Hepatocyte (in vitro differentiated cells): Measurements from ENCODE around the gene CA11. TPM values are rescaled to one million over a fixed set of nuclear protein-coding genes. Genes with fewer than 3 reads are reported as not detected.
A peak's percentile ranks its signal among the peaks of the same experiment; 100 is the strongest.

Experiments
- DNase-seq: peaks from one replicate; pipeline ENCODE4 v3.0.0-alpha.2; 2016; ENCODE audit warnings: low spot score
- H2AFZ ChIP-seq: fragments of 200-600 bp; sonication (generic); 2 replicates; pipeline ENCODE4 v1.6.0; 2016; ENCODE audit warnings: antibody characterized with exemption, mild to moderate bottlenecking
- H3K27ac ChIP-seq: fragments of 200-600 bp; sonication (generic); 2 replicates; pipeline ENCODE4 v1.5.1; 2016; ENCODE audit warnings: mild to moderate bottlenecking
- H3K27me3 ChIP-seq: fragments of 200-600 bp; sonication (generic); 2 replicates; pipeline ENCODE4 v1.6.1; 2016
- H3K36me3 ChIP-seq: fragments of 200-600 bp; sonication (generic); replicated peaks from 2 replicates; pipeline ENCODE4 v1.5.1; 2016; ENCODE audit warnings: low read depth; ENCODE audit not compliant: insufficient read depth
- H3K4me1 ChIP-seq: fragments of 200-600 bp; sonication (generic); 2 replicates; pipeline ENCODE4 v1.5.1; 2016; ENCODE audit warnings: mild to moderate bottlenecking, moderate library complexity; ENCODE audit not compliant: insufficient read depth
- H3K4me2 ChIP-seq: fragments of 200-600 bp; sonication (generic); 2 replicates; pipeline ENCODE4 v1.6.0; 2016
- H3K4me3 ChIP-seq: fragments of 200-600 bp; sonication (generic); 2 replicates; pipeline ENCODE4 v1.5.1; 2016; ENCODE audit warnings: mild to moderate bottlenecking
- H3K79me2 ChIP-seq: fragments of 200-600 bp; sonication (generic); 2 replicates; pipeline ENCODE4 v1.6.0; 2017; ENCODE audit warnings: mild to moderate bottlenecking
- H3K9me2 ChIP-seq: fragments of 200-600 bp; sonication (generic); replicated peaks from 2 replicates; pipeline ENCODE4 v1.6.0; 2017; ENCODE audit warnings: mild to moderate bottlenecking; ENCODE audit not compliant: insufficient read depth
- H3K9me3 ChIP-seq: fragments of 200-600 bp; sonication (generic); 2 replicates; pipeline ENCODE4 v1.5.1; 2016; ENCODE audit warnings: low read depth, mild to moderate bottlenecking
- H4K20me1 ChIP-seq: fragments of 200-600 bp; sonication (generic); 2 replicates; pipeline ENCODE4 v1.6.0; 2016; ENCODE audit warnings: mild to moderate bottlenecking; ENCODE audit not compliant: insufficient read depth, poor library complexity, severe bottlenecking
- EZH2 ChIP-seq: fragments of 200-600 bp; sonication (generic); IDR thresholded peaks from 2 replicates; pipeline ENCODE4 v1.6.1; 2016; ENCODE audit warnings: antibody characterized with exemption, mild to moderate bottlenecking, borderline replicate concordance
- EZH2phosphoT487 ChIP-seq: fragments of 200-600 bp; sonication (generic); IDR thresholded peaks from one replicate; pipeline ENCODE4 v1.6.1; 2018; ENCODE audit warnings: antibody characterized with exemption, mild to moderate bottlenecking, low read depth, moderate library complexity; ENCODE audit not compliant: unreplicated experiment, severe bottlenecking
- WGBS: methylation state at CpG from one replicate; pipeline ENCODE4 v1.1.6; 2016; ENCODE audit warnings: low lambda C conversion rate; ENCODE audit errors: missing lambda C conversion rate; 5-methylcytosine and 5-hydroxymethylcytosine counted together
- polyA plus RNA-seq: library from polyadenylated mRNA; unstranded; fragments of >200 nt; fragmentation: Nextera tagmentation; extraction: Ambion mirVana; gene quantifications from 2 replicates; pipeline ENCODE4 v1.2.1, GENCODE V29; 2016
- total RNA-seq: library from RNA; depleted of rRNA; stranded (reverse); fragments of >200 nt; gene quantifications from 2 replicates; pipeline ENCODE4 v1.2.3, GENCODE V29; 2014
- TF ChIP-seq, protein P1 (sequence below): fragments of 200-600 bp; sonication (generic); IDR thresholded peaks from 2 replicates; pipeline ENCODE4 v1.5.1; 2016; ENCODE audit warnings: antibody characterized with exemption, mild to moderate bottlenecking; ENCODE audit not compliant: poor library complexity

The CA11 gene
- total and polyA plus RNA-seq, 2 experiments from 2014 or later, result 12.0 to 43.6 TPM

DNA sequence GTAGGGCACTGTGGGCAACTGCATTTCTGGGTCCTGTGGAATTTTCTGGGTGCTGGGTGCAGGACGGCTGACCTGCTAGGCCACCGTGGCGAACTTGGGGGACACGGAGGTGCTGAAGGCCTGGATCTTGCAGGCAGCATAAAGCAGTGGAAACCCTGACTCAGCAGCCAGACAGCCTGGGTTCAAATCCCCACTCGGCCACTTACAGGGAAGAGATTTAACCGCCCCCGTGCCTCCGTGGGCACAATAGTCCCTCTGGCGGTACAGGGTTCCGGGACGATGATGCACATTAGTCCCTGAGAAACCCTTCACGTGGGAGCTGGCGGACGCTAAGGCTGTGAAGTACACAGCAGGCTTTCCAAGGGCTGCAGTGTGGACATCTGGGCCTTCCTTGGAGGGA is 34.1 kb downstream of the CA11 start:
- Histone ChIP-seq H2AFZ (no peak overlapping the region), H3K27ac (no peak overlapping the region), H3K9me2 (no peaks in the 10 kb centered on the region), H3K4me3 (no peak overlapping the region), H3K4me2 (no peak overlapping the region), H3K36me3 (no peaks in the 10 kb centered on the region), H4K20me1 (peaks cover 17% of the 10 kb centered on the region), H3K4me1 (peaks cover 17% of the 10 kb centered on the region), H3K9me3 (no peaks in the 10 kb centered on the region), H3K79me2 (peaks cover 19% of the 10 kb centered on the region), H3K27me3 (no peaks in the 10 kb centered on the region)
- no peak for TF ChIP-seq EZH2phosphoT487
- TF ChIP-seq EZH2, result no peak
- TF ChIP-seq, protein P1, sequence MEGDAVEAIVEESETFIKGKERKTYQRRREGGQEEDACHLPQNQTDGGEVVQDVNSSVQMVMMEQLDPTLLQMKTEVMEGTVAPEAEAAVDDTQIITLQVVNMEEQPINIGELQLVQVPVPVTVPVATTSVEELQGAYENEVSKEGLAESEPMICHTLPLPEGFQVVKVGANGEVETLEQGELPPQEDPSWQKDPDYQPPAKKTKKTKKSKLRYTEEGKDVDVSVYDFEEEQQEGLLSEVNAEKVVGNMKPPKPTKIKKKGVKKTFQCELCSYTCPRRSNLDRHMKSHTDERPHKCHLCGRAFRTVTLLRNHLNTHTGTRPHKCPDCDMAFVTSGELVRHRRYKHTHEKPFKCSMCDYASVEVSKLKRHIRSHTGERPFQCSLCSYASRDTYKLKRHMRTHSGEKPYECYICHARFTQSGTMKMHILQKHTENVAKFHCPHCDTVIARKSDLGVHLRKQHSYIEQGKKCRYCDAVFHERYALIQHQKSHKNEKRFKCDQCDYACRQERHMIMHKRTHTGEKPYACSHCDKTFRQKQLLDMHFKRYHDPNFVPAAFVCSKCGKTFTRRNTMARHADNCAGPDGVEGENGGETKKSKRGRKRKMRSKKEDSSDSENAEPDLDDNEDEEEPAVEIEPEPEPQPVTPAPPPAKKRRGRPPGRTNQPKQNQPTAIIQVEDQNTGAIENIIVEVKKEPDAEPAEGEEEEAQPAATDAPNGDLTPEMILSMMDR, result no peak
- DNase-seq, result no peak
- WGBS, result 97% methylated on average over 14 of the region's 14 CpGs

DNA sequence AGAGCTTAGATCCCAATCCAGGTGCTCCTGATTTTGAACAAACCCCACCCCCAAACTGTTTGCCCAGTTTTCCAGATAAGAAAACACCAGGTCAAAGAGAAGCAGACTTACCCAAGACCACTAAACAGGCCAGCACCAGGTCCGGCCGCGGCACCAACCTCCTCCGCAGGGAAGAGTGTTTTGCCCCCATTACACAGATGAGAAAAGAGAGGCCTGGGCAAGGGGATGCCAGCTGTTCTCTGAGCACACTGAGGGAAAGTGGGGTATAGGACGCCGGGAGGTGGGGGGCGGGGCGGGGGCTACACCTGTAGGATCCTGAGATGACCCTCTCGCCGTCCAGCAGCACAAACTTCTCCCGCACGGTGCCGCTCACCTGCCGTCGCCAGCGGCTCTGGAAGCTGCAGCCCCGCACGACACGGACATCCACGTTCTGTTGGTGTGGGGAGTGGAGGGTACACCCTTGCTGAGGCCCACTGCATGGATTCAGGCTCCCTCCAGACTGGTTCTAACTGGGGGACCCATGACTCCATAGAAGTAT is 36.3 kb downstream of the CA11 start:
- DNase-seq, result no peak
- Histone ChIP-seq H2AFZ (no peak overlapping the region), H3K27ac (no peak overlapping the region), H3K36me3 (no peaks in the 10 kb centered on the region), H3K9me3 (no peaks in the 10 kb centered on the region), H3K79me2 (peaks cover 7% of the 10 kb centered on the region), H3K4me2 (no peak overlapping the region), H4K20me1 (no peaks in the 10 kb centered on the region), H3K4me3 (no peak overlapping the region), H3K4me1 (peaks cover 5% of the 10 kb centered on the region), H3K27me3 (no peaks in the 10 kb centered on the region), H3K9me2 (no peaks in the 10 kb centered on the region)
- TF ChIP-seq EZH2 (no peak), EZH2phosphoT487 (no peak)
- TF ChIP-seq, protein P1, result no peak
- WGBS, result 97% methylated on average over 20 of the region's 20 CpGs

DNA sequence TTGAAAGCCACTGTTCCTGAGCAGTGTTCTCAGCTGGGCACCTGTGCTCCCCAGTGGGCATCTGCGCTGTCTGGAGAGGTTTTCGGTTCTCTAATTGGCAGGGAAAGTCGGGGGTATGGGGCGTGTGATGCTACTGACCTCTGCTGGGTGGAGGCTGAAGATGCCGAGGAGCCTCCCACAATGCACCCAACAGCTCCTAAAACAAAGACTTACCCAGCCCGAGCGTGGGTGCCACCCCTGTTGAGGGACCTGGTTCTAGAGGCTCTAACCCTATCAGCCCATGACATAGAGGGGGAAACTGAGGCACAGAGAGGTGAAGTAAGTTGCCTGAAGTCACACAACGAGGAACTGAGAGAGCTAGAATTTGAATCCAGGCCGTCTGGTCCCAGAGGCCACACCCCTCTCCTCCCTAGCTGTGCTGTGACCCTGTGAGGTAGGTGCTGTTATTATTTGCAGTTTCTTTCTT is 37.2 kb downstream of the CA11 start:
- no peaks in the 10 kb centered on the region for H3K9me2 ChIP-seq
- 50% methylated on average over 9 of the region's 9 CpGs for WGBS
- H3K4me1 ChIP-seq, result peaks cover 4% of the 10 kb centered on the region
- H3K9me3 ChIP-seq, result no peaks in the 10 kb centered on the region
- no peak for TF ChIP-seq EZH2phosphoT487
- TF ChIP-seq, protein P1, result peak; percentile 38
- H3K79me2 ChIP-seq, result peaks cover 5% of the 10 kb centered on the region
- DNase-seq, result no peak
- H3K4me2 ChIP-seq, result no peak overlapping the region
- H3K4me3 ChIP-seq, result no peak overlapping the region
- no peaks in the 10 kb centered on the region for H4K20me1 ChIP-seq
- H3K27ac ChIP-seq, result no peak overlapping the region
- no peaks in the 10 kb centered on the region for H3K27me3 ChIP-seq
- no peak overlapping the region for H2AFZ ChIP-seq
- H3K36me3 ChIP-seq, result no peaks in the 10 kb centered on the region

DNA sequence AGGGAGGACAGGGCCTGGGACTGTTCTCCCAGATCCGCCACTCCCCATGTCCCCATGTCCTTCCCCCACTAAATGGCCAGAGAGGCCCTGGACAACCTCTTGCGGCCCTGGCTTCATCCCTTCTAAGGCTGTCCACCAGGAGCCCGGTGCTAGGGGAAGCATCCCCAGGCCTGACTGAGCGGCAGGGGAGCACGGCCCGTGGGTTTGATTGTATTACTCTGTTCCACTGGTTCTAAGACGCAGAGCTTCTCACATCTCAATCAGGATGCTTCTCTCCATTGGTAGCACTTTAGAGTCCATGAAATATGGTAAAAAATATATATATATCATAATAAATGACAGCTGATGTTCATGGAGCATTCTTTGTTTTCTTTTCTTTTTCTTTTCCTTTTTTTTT is 38.6 kb downstream of the CA11 start:
- Histone ChIP-seq H3K27me3 (no peaks in the 10 kb centered on the region), H3K36me3 (no peaks in the 10 kb centered on the region), H2AFZ (no peak overlapping the region), H3K9me3 (no peaks in the 10 kb centered on the region), H3K9me2 (no peaks in the 10 kb centered on the region), H3K79me2 (no peaks in the 10 kb centered on the region), H3K4me2 (no peak overlapping the region), H3K27ac (no peak overlapping the region), H3K4me3 (no peak overlapping the region), H3K4me1 (peaks cover 4% of the 10 kb centered on the region), H4K20me1 (no peaks in the 10 kb centered on the region)
- DNase-seq, result no peak
- WGBS, result 93% methylated on average over 7 of the region's 7 CpGs
- TF ChIP-seq EZH2 (no peak), EZH2phosphoT487 (no peak)
- TF ChIP-seq, protein P1, result no peak
